Measurements from ENCODE around the gene HSPA12B. TPM values are rescaled to one million over a fixed set of nuclear protein-coding genes. Genes with fewer than 3 reads are reported as not detected.

Gene HSPA12B
- total RNA-seq, 1 experiment from 2014 or later: 2.7 TPM

- H3K27ac Mint-ChIP-seq: peak overlapping the region in 1 of 3 experiments; percentile 96; a peak in 2 of 7 replicates
These were observed 65.9 kb downstream of the HSPA12B start for GRCh38 chr20:3798373-3798768.

More at GRCh38 chr20:3798373-3798768, 65.9 kb downstream of the HSPA12B start:
- Histone ChIP-seq H3K9ac (ENCODE audit: extremely low read depth, insufficient read length, low read length) (no peak overlapping the region), H3K79me1 (ENCODE audit: insufficient read depth, low read depth, low read length, poor library complexity, severe bottlenecking) (no peaks in the 10 kb centered on the region), H3K14ac (ENCODE audit: insufficient read depth, low read length) (no peak overlapping the region), H3K18ac (ENCODE audit: insufficient read length, low read depth, low read length) (no peak overlapping the region), H4K91ac (ENCODE audit: insufficient read length, low read depth, low read length) (no peak overlapping the region), H2BK15ac (ENCODE audit: low read depth, low read length) (no peak overlapping the region), H3K56ac (ENCODE audit: insufficient read length, low read depth, low read length) (no peak overlapping the region), H2BK120ac (ENCODE audit: low read depth, low read length, poor library complexity, severe bottlenecking) (no peak overlapping the region), H3K23ac (ENCODE audit: insufficient read length, low read depth, low read length) (no peak overlapping the region), H2BK20ac (ENCODE audit: low read depth, low read length, poor library complexity, severe bottlenecking) (no peak overlapping the region), H4K20me1 (ENCODE audit: control insufficient read depth, insufficient read depth, insufficient read length) (no peaks in the 10 kb centered on the region), H3K27ac (ENCODE audit: insufficient read length, low read depth, low read length) (no peak overlapping the region), H2AFZ (ENCODE audit: low read length) (no peak overlapping the region), H2BK12ac (ENCODE audit: insufficient read length, low read depth, low read length) (no peak overlapping the region), H3K79me2 (ENCODE audit: insufficient read depth, low read length) (no peaks in the 10 kb centered on the region), H3K9me3 (ENCODE audit: control insufficient read depth, low read depth, low read length) (no peaks in the 10 kb centered on the region), H2AK5ac (ENCODE audit: insufficient read length, low read length) (no peak overlapping the region), H3K4ac (ENCODE audit: low read depth, low read length) (no peak overlapping the region), H3K4me2 (ENCODE audit: insufficient read depth, insufficient read length, low read length) (no peak overlapping the region), H3K23me2 (ENCODE audit: insufficient read length, low read depth, low read length, poor library complexity, severe bottlenecking) (peaks cover 19% of the 10 kb centered on the region), H3K27me3 (ENCODE audit: insufficient read depth, low read length) (no peaks in the 10 kb centered on the region), H3K4me1 (ENCODE audit: insufficient read depth, low read length) (no peaks in the 10 kb centered on the region; the same call in 1 of the 2 replicates), H4K8ac (replicated peaks; ENCODE audit: insufficient read length, low read depth, low read length) (no peak overlapping the region), H3T11ph (ENCODE audit: low read length) (no peak overlapping the region), H4K5ac (ENCODE audit: insufficient read length, low read depth, low read length) (no peak overlapping the region), H2BK5ac (ENCODE audit: insufficient read length, low read length) (no peak overlapping the region)
- Mint-ChIP-seq H3K27me3 (ENCODE audit: low read depth) (peaks cover 15% of the 10 kb centered on the region), H3K9me3 (no peaks in the 10 kb centered on the region), H3K4me3 (peak overlapping the region in 1 of 2 experiments; percentile 63; a peak in 2 of 5 replicates), H3K36me3 (ENCODE audit: insufficient read depth in 1 of 3, low read depth in 3 of 3) (peaks cover 19 to 30% (median 24%) of the 10 kb centered on the region in 3 experiments), H3K4me1 (peaks cover 42 to 55% of the 10 kb centered on the region in 2 experiments)
- DNase-seq: no peak
- no peak for TF ChIP-seq CTCF (conservative IDR thresholded peaks at IDR 0.05)
- no CpG with 5 or more reads among the region's 5 CpGs for WGBS (ENCODE audit: extremely low coverage, insufficient read length, low lambda C conversion rate)

Data from H9 (cell line).